PFSK-1 (cell line): ENCODE results near the gene CALHM1.

Experiments used
- FOXP2 ChIP-seq: optimal IDR thresholded peaks from 2 replicates; pipeline ENCODE3; 2011; ENCODE audit warnings: borderline replicate concordance, control low read depth, inconsistent platforms; ENCODE audit not compliant: insufficient read depth; ENCODE audit errors: extremely low read length, extremely low read depth
- POLR2AphosphoS5 ChIP-seq: IDR thresholded peaks from 2 replicates; pipeline ENCODE4 v1.6.1; 2012; ENCODE audit warnings: low read depth, mild to moderate bottlenecking, control low read depth, low read length, moderate library complexity
- REST ChIP-seq, 2 experiments: IDR thresholded peaks; 2 replicates each; pipeline versions ENCODE4 v1.6.1 to v1.8.0; 2011 to 2012; ENCODE audit warnings: low read depth in 2 of 2, low read length in 2 of 2, control low read depth in 1 of 2, inconsistent platforms in 1 of 2, mild to moderate bottlenecking in 1 of 2, moderate library complexity in 1 of 2; ENCODE audit not compliant: insufficient read depth in 1 of 2
- SIN3A ChIP-seq: IDR thresholded peaks from 2 replicates; pipeline ENCODE4 v1.6.1; 2012; ENCODE audit warnings: mild to moderate bottlenecking, low read length, moderate library complexity, borderline replicate concordance; ENCODE audit not compliant: insufficient read depth
- TAF1 ChIP-seq: IDR thresholded peaks from 2 replicates; pipeline ENCODE4 v1.6.1; 2012; ENCODE audit warnings: low read length, control low read depth, borderline replicate concordance; ENCODE audit not compliant: insufficient read depth

Gene CALHM1

DNA sequence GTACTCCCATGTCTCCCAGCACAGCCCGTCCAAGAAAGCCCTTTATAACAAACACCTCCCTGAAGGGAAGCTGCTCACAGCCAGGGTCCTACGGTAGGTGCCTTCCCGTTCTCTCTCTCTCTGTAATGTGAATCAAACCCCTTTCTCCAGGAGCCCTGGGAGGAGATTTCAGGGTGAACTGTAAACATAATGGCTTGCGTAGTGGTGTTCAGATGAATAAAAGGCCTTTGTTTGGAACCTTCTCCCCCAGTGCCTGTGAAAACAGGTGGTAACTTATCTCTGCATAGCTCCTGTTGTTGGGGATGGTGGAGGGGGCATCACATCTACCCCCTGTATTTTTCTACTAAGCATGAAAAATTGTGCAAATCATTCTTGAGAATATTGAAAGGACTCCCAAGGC is 18.9 kb downstream of the CALHM1 start:
- TF ChIP-seq POLR2AphosphoS5 = no peak
- no peak for TF ChIP-seq TAF1
- no peak for TF ChIP-seq FOXP2
- no peak for TF ChIP-seq REST (IDR thresholded peaks at IDR 0.05; ENCODE audit: insufficient read depth in 1 of 2, low read depth in 2 of 2, low read length in 2 of 2)
- TF ChIP-seq SIN3A = no peak

- TF ChIP-seq SIN3A (no peak), TAF1 (no peak), REST (IDR thresholded peaks at IDR 0.05; ENCODE audit: insufficient read depth in 1 of 2, low read depth in 2 of 2, low read length in 2 of 2) (no peak), FOXP2 (no peak), POLR2AphosphoS5 (no peak)
Measured at GRCh38 chr10:103433858-103434257, 24.8 kb downstream of the CALHM1 start.

DNA sequence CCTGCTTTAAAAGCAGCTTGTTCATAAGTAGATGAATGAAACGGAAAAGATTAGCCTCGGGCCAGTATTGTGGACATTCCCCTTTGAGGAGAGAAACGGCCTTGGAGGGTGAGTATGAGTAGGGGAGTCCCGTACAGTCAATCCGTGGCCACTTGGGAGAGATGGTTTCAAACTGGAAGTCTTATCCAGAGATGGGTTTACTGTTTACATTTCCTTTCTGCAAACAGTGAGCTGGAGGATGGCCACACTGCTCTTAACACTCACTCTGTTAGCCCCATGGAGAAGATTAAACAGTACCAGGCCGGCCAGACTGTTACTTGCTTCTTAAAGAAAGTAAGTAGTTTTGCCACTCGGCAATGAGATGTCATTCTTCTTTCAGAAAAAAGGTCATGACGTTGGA is 26.8 kb downstream of the CALHM1 start:
- TF ChIP-seq SIN3A (no peak), FOXP2 (no peak)

GRCh38 chr10:103429647-103430046 is 29.1 kb downstream of the CALHM1 start:
- TF ChIP-seq SIN3A = no peak
- no peak for TF ChIP-seq FOXP2
- TF ChIP-seq TAF1 = no peak
- no peak for TF ChIP-seq REST (IDR thresholded peaks at IDR 0.05; ENCODE audit: insufficient read depth in 1 of 2, low read depth in 2 of 2, low read length in 2 of 2)
- no peak for TF ChIP-seq POLR2AphosphoS5

GRCh38 chr10:103428989-103429643 is 29.6 kb downstream of the CALHM1 start:
- TF ChIP-seq SIN3A (no peak), REST (IDR thresholded peaks at IDR 0.05; ENCODE audit: insufficient read depth in 1 of 2, low read depth in 2 of 2, low read length in 2 of 2) (no peak), POLR2AphosphoS5 (no peak), FOXP2 (no peak), TAF1 (no peak)
